ENCODE results near the gene FUT7.

Gene FUT7

GRCh38 chr9:137071282-137071681 lies 39.4 kb upstream of the FUT7 start:
- H3K9ac ChIP-seq (ENCODE audit: low read depth, low read length) = no peak overlapping the region
- H3K4me1 ChIP-seq (ENCODE audit: control insufficient read depth, insufficient read depth, low read length) = peaks cover 6% of the 10 kb centered on the region
- H3K36me3 ChIP-seq (ENCODE audit: control insufficient read depth, insufficient read depth, low read length) = peaks cover 5% of the 10 kb centered on the region
- peaks cover 11% of the 10 kb centered on the region for H3K27me3 ChIP-seq (ENCODE audit: control insufficient read depth, insufficient read depth, low read length)
- no peaks in the 10 kb centered on the region for H3K9me3 ChIP-seq (ENCODE audit: control insufficient read depth, insufficient read depth, low read length)
- H3K4me3 ChIP-seq (ENCODE audit: low read depth, low read length) = peak overlapping the region; percentile 49

GRCh38 chr9:137070906-137071275 lies 39.0 kb upstream of the FUT7 start:
- peaks cover 5% of the 10 kb centered on the region for H3K36me3 ChIP-seq (ENCODE audit: control insufficient read depth, insufficient read depth, low read length)
- no peak overlapping the region for H3K9ac ChIP-seq (ENCODE audit: low read depth, low read length)
- peak overlapping the region; percentile 49 for H3K4me3 ChIP-seq (ENCODE audit: low read depth, low read length)
- H3K9me3 ChIP-seq (ENCODE audit: control insufficient read depth, insufficient read depth, low read length) = no peaks in the 10 kb centered on the region
- peaks cover 6% of the 10 kb centered on the region for H3K4me1 ChIP-seq (ENCODE audit: control insufficient read depth, insufficient read depth, low read length)
- peaks cover 11% of the 10 kb centered on the region for H3K27me3 ChIP-seq (ENCODE audit: control insufficient read depth, insufficient read depth, low read length)

GRCh38 chr9:137070201-137070905 lies 38.5 kb upstream of the FUT7 start, which contains the start of gene SAPCD2:
Gene SAPCD2, minus strand, starts transcription at chr9:137070557. Its CDS starts 97 bp downstream, at chr9:137070460.
- Histone ChIP-seq H3K4me1 (ENCODE audit: control insufficient read depth, insufficient read depth, low read length) (peaks cover 5% of the 10 kb centered on the region), H3K36me3 (ENCODE audit: control insufficient read depth, insufficient read depth, low read length) (peaks cover 5% of the 10 kb centered on the region), H3K9me3 (ENCODE audit: control insufficient read depth, insufficient read depth, low read length) (no peaks in the 10 kb centered on the region), H3K9ac (ENCODE audit: low read depth, low read length) (peak within 1 kb of the TSS; percentile 47), H3K4me3 (ENCODE audit: low read depth, low read length) (peak within 1 kb of the TSS; percentile 66), H3K27me3 (ENCODE audit: control insufficient read depth, insufficient read depth, low read length) (peaks cover 11% of the 10 kb centered on the region)

GRCh38 chr9:137069508-137070091 lies 37.7 kb upstream of the FUT7 start:
- peak overlapping the region; percentile 66 for H3K4me3 ChIP-seq (ENCODE audit: low read depth, low read length)
- H3K9ac ChIP-seq (ENCODE audit: low read depth, low read length) = peak overlapping the region; percentile 47
- peaks cover 10% of the 10 kb centered on the region for H3K36me3 ChIP-seq (ENCODE audit: control insufficient read depth, insufficient read depth, low read length)
- no peaks in the 10 kb centered on the region for H3K4me1 ChIP-seq (ENCODE audit: control insufficient read depth, insufficient read depth, low read length)
- H3K27me3 ChIP-seq (ENCODE audit: control insufficient read depth, insufficient read depth, low read length) = peaks cover 11% of the 10 kb centered on the region
- no peaks in the 10 kb centered on the region for H3K9me3 ChIP-seq (ENCODE audit: control insufficient read depth, insufficient read depth, low read length)

- Histone ChIP-seq H3K4me3 (ENCODE audit: low read depth, low read length) (peak overlapping the region; percentile 66), H3K9ac (ENCODE audit: low read depth, low read length) (no peak overlapping the region), H3K9me3 (ENCODE audit: control insufficient read depth, insufficient read depth, low read length) (no peaks in the 10 kb centered on the region), H3K36me3 (ENCODE audit: control insufficient read depth, insufficient read depth, low read length) (peaks cover 10% of the 10 kb centered on the region), H3K4me1 (ENCODE audit: control insufficient read depth, insufficient read depth, low read length) (no peaks in the 10 kb centered on the region), H3K27me3 (ENCODE audit: control insufficient read depth, insufficient read depth, low read length) (peaks cover 11% of the 10 kb centered on the region)
Observed at GRCh38 chr9:137068539-137069507, 36.9 kb upstream of the FUT7 start.

GRCh38 chr9:137067860-137068538 lies 36.1 kb upstream of the FUT7 start:
- H3K36me3 ChIP-seq (ENCODE audit: control insufficient read depth, insufficient read depth, low read length) = peaks cover 10% of the 10 kb centered on the region
- H3K27me3 ChIP-seq (ENCODE audit: control insufficient read depth, insufficient read depth, low read length) = peaks cover 11% of the 10 kb centered on the region
- H3K4me3 ChIP-seq (ENCODE audit: low read depth, low read length) = no peak overlapping the region
- no peaks in the 10 kb centered on the region for H3K9me3 ChIP-seq (ENCODE audit: control insufficient read depth, insufficient read depth, low read length)
- no peak overlapping the region for H3K9ac ChIP-seq (ENCODE audit: low read depth, low read length)
- no peaks in the 10 kb centered on the region for H3K4me1 ChIP-seq (ENCODE audit: control insufficient read depth, insufficient read depth, low read length)

- no peak overlapping the region for H3K9ac ChIP-seq (ENCODE audit: low read depth, low read length)
- peaks cover 10% of the 10 kb centered on the region for H3K36me3 ChIP-seq (ENCODE audit: control insufficient read depth, insufficient read depth, low read length)
- no peaks in the 10 kb centered on the region for H3K4me1 ChIP-seq (ENCODE audit: control insufficient read depth, insufficient read depth, low read length)
- no peaks in the 10 kb centered on the region for H3K9me3 ChIP-seq (ENCODE audit: control insufficient read depth, insufficient read depth, low read length)
- H3K27me3 ChIP-seq (ENCODE audit: control insufficient read depth, insufficient read depth, low read length) = peaks cover 8% of the 10 kb centered on the region
- H3K4me3 ChIP-seq (ENCODE audit: low read depth, low read length) = no peak overlapping the region
Observed at GRCh38 chr9:137066096-137066861, 34.4 kb upstream of the FUT7 start.

- Histone ChIP-seq H3K4me3 (ENCODE audit: low read depth, low read length) (no peak overlapping the region), H3K36me3 (ENCODE audit: control insufficient read depth, insufficient read depth, low read length) (peaks cover 10% of the 10 kb centered on the region), H3K4me1 (ENCODE audit: control insufficient read depth, insufficient read depth, low read length) (no peaks in the 10 kb centered on the region), H3K27me3 (ENCODE audit: control insufficient read depth, insufficient read depth, low read length) (peaks cover 7% of the 10 kb centered on the region), H3K9me3 (ENCODE audit: control insufficient read depth, insufficient read depth, low read length) (no peaks in the 10 kb centered on the region), H3K9ac (ENCODE audit: low read depth, low read length) (no peak overlapping the region)
Observed at GRCh38 chr9:137065336-137065967, 33.6 kb upstream of the FUT7 start.

GRCh38 chr9:137064880-137065164 lies 32.9 kb upstream of the FUT7 start:
- peaks cover 10% of the 10 kb centered on the region for H3K36me3 ChIP-seq (ENCODE audit: control insufficient read depth, insufficient read depth, low read length)
- no peaks in the 10 kb centered on the region for H3K9me3 ChIP-seq (ENCODE audit: control insufficient read depth, insufficient read depth, low read length)
- no peak overlapping the region for H3K4me3 ChIP-seq (ENCODE audit: low read depth, low read length)
- H3K4me1 ChIP-seq (ENCODE audit: control insufficient read depth, insufficient read depth, low read length) = no peaks in the 10 kb centered on the region
- peaks cover 7% of the 10 kb centered on the region for H3K27me3 ChIP-seq (ENCODE audit: control insufficient read depth, insufficient read depth, low read length)
- H3K9ac ChIP-seq (ENCODE audit: low read depth, low read length) = no peak overlapping the region

GRCh38 chr9:137064027-137064879 lies 32.4 kb upstream of the FUT7 start:
- H3K27me3 ChIP-seq (ENCODE audit: control insufficient read depth, insufficient read depth, low read length) = peaks cover 4% of the 10 kb centered on the region
- no peaks in the 10 kb centered on the region for H3K9me3 ChIP-seq (ENCODE audit: control insufficient read depth, insufficient read depth, low read length)
- H3K9ac ChIP-seq (ENCODE audit: low read depth, low read length) = no peak overlapping the region
- no peak overlapping the region for H3K4me3 ChIP-seq (ENCODE audit: low read depth, low read length)
- no peaks in the 10 kb centered on the region for H3K4me1 ChIP-seq (ENCODE audit: control insufficient read depth, insufficient read depth, low read length)
- peaks cover 10% of the 10 kb centered on the region for H3K36me3 ChIP-seq (ENCODE audit: control insufficient read depth, insufficient read depth, low read length)
